Astrocyte of the spinal cord (primary cell): ENCODE results near the gene CABLES2.

Experiments used
- DNase-seq: peaks from one replicate; pipeline ENCODE4 v3.0.0; 2011; ENCODE audit warnings: low read depth, low spot score
- H3K4me3 ChIP-seq: 2 replicates; pipeline ENCODE4 v1.5.1; 2011; ENCODE audit warnings: low read depth, mild to moderate bottlenecking, low read length, moderate library complexity
- in situ Hi-C: cut with HindIII; loops from 2 replicates; pipeline ENCODE4 v1.10.0; 2017; ENCODE audit warnings: low sequenced_read_pairs
- TF ChIP-seq, protein P1 (sequence below): IDR thresholded peaks from 2 replicates; pipeline ENCODE4 v1.5.1; 2012; ENCODE audit warnings: low read depth, mild to moderate bottlenecking, low read length, inconsistent platforms

Gene CABLES2

DNA sequence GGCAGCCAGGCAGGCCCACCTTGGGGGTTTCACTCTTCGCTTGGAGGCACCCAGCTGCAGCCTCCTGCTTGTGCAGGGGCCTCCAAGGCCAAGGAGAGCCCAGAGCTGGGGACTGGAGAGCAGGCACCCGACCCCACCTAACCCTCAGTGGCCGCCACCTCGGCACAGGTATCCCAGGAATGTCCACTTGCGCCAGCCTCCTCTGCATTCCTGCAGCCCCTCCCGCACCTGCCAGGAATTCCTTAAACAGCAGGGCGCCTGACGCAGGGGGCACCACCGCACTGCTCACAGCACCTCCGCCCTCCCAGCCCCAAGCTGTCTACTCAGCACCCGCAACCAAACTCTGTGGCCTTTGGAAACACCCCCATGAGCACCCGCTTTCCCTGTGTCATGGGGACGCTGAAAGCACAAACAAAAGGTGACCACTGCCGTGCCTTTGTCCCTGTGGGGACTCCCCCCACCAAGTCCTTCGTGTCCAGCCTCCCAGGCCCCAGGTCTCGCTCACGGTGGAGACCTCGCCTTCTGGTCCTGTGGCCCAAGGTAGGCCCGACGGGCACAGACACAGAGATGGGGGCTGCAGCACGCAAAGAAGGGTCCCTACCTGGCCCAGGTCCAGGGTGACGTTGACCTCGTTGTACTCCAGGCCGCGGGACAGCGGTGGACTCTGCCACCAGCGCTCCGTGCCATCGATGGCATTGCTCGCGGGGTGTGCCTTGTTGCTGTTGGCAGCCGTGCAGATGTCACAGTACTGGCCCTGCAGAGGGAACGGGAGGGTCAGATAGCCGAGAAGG is 45.1 kb downstream of the CABLES2 start:
- in situ Hi-C loops, result no loop called here
- TF ChIP-seq, protein P1, sequence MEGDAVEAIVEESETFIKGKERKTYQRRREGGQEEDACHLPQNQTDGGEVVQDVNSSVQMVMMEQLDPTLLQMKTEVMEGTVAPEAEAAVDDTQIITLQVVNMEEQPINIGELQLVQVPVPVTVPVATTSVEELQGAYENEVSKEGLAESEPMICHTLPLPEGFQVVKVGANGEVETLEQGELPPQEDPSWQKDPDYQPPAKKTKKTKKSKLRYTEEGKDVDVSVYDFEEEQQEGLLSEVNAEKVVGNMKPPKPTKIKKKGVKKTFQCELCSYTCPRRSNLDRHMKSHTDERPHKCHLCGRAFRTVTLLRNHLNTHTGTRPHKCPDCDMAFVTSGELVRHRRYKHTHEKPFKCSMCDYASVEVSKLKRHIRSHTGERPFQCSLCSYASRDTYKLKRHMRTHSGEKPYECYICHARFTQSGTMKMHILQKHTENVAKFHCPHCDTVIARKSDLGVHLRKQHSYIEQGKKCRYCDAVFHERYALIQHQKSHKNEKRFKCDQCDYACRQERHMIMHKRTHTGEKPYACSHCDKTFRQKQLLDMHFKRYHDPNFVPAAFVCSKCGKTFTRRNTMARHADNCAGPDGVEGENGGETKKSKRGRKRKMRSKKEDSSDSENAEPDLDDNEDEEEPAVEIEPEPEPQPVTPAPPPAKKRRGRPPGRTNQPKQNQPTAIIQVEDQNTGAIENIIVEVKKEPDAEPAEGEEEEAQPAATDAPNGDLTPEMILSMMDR, result no peak
- no peak overlapping the region for H3K4me3 ChIP-seq
- no peak for DNase-seq

DNA sequence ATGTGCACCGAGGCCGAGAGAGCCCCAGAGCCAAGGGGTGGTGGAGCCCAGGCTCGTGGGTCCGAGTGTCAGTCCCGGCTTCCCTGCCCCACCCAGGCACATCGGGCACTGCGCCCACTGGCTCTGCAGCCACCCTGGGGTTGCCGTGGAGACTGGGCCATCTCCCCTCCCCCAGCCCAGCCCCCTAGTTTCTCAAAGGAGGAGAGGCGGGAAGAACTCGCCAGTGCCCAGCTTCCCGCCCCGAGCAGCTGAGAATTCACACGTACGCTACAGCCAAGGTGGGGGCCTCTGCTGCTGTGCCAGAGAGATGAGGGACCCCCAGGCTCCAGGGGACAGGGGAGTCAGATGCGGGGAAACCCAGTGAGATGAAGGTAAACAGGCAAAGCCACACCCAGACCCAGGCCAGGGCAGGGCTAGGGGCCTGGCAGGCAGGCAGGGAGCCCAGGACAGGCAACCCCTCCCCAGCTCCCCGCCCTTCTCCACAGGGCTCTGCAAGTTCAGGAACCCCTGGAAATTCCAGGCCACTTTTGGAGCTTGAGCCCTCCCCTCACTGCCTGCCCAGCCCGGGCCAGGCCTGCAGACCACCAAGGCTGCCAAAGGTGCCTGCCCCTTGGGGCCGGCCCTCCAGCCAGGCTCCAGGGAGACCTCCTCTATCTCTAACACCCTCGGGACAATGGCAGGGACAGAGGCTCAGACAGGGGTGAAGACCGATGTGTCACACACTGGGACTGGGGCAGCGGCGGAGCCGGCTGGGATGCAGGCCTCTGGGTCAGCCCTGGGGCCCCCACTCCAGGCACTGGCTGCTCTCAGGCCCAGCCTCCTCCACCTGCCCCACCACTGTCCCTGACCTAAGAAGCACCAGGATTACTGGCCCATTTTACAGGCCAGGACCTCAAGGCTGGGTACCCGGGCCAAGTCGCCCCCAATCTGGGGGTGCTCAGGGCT is 46.0 kb downstream of the CABLES2 start:
- in situ Hi-C loops, result no loop called here
- H3K4me3 ChIP-seq, result no peak overlapping the region
- DNase-seq, result no peak
- TF ChIP-seq, protein P1, result no peak

DNA sequence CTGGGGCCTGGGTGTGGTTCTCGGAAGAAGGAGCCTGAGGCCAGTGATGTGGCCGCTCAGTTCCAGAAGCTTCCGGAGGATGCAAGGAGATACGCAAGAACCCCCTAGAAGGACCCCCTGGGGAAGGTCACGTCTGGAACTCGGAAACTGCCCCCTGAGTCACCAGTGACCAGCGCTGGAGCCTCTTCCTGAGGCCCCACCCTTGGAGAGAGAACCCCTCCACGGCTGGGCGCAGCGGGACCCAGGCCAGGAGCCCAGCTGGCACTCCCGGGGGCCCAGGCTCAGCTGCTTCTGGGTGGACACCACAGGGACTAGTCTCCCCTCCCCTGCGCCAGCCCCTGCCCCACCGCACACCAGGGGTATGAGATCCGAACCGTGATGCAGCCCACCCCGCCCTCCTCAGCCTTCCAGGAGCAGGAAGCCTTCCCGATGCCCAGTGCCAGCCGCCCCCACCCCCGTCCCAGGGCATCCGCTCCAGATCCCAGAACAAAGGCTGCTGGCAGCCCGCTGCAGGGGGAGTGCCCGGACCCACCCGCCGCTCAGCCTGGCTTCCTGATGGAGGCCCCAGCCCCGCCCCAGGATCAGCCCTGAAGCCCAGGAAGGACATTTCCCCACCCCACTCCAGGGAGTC is 47.5 kb downstream of the CABLES2 start:
- in situ Hi-C loops, result no loop called here
- TF ChIP-seq, protein P1, result no peak
- DNase-seq, result peak; percentile 83

DNA sequence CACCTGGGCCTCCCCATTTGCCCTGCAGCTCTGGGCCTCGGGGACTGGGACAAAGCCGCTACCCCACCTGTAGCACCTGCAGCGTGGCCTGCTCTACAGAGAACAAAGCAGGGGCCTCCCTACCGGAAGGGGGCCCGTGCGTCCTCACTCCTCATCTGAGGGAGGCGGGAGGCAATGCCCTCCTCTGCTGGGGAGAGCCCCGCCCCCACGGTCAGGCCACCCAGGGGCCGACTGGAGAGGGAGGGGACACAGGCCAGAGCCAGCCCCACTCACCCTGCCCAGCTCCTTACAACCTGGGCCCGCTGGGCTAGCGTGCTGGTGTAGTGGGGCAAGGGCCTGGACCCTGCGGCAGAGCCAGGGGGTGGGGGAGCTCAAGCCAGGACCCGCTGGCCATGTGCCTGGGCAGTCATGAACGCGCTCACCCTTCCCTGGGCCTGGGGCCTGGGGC is 48.0 kb downstream of the CABLES2 start:
- no peak overlapping the region for H3K4me3 ChIP-seq
- TF ChIP-seq, protein P1, result no peak

More for the DNA sequence above, 47.5 kb downstream of the CABLES2 start:
- no peak overlapping the region for H3K4me3 ChIP-seq

DNA sequence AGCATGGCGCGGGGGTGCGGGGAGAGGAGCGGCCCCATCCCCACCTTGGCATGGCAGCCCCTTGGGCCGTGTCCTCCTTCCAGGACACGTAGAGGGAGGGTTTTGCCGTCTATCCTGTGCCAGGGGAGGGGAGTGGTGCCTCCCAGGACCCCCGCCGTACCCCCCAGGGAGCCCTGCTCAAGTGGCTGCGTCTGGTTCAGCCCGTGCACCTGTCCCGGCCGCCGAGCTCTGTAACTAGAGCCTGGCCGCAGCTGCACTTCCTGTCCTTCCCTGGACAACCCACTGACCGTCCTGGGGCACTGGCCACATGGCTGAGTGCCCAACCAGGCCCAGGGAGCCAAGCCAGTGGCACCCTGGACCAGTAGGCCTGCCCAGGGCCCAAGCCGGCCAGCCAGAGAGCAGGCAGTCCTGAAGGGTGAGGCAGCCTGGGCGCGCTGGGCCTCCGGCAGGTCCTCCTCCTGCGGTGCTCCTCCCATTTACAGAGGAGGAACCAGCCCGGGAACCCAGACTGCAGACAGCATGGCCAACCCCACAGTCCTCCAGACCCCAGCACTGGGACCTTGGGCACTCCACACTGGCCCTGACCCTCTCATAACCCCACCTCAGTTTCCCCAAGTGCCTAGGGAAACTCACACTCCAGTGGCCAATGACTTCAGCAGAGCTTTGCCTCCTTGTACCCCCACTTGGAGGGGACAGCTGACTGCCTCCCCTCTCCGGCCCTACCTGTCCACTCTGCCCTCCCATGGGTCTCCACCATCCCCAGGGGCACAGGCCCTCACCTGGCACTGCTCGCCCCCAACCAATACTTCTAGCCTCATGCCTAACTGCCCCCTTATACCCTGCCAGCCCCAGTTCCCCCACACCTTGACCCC is 48.7 kb downstream of the CABLES2 start:
- TF ChIP-seq, protein P1, result no peak
- H3K4me3 ChIP-seq, result no peak overlapping the region
- in situ Hi-C loops, result no loop called here
- DNase-seq, result no peak

More for the DNA sequence above, 48.0 kb downstream of the CABLES2 start:
- in situ Hi-C loops, result no loop called here
- DNase-seq, result no peak
